Measurements from ENCODE around the gene MAGI3. TPM values are rescaled to one million over a fixed set of nuclear protein-coding genes. Genes with fewer than 3 reads are reported as not detected.
A peak's percentile ranks its signal among the peaks of the same experiment; 100 is the strongest.
"Not testable (repeated sequence)": the region's sequence is repeated elsewhere in the genome, so short reads cannot be mapped to it uniquely, and the experiment has no call there.

MAGI3 gene
- total RNA-seq, 1 experiment from 2014 or later = 20.8 TPM

- DNase-seq (ENCODE audit: low spot score) = not testable (repeated sequence)
Observed at GRCh38 chr1:113575744-113576260, 185.5 kb downstream of the MAGI3 start.

DNA sequence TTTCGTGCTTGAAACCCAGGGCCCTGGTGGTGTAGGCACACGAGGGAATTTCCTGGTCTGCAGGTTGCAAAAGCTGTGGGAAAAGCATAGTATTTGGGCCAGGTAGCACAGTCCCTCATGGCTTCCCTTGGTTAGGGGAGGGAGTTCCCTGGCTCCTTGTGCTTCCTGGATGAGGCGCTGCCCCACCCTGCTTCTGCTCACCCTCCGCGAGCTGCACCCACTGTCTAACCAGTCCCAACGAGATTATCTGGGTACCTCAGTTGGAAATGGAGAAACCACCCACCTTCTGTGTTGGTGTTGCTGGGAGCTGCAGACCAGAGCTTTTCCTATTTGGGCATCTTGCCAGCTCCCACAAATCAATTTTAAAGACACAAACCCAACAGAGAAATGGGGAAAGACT is 186.0 kb downstream of the MAGI3 start:
- DNase-seq (ENCODE audit: low spot score) = no peak

DNA sequence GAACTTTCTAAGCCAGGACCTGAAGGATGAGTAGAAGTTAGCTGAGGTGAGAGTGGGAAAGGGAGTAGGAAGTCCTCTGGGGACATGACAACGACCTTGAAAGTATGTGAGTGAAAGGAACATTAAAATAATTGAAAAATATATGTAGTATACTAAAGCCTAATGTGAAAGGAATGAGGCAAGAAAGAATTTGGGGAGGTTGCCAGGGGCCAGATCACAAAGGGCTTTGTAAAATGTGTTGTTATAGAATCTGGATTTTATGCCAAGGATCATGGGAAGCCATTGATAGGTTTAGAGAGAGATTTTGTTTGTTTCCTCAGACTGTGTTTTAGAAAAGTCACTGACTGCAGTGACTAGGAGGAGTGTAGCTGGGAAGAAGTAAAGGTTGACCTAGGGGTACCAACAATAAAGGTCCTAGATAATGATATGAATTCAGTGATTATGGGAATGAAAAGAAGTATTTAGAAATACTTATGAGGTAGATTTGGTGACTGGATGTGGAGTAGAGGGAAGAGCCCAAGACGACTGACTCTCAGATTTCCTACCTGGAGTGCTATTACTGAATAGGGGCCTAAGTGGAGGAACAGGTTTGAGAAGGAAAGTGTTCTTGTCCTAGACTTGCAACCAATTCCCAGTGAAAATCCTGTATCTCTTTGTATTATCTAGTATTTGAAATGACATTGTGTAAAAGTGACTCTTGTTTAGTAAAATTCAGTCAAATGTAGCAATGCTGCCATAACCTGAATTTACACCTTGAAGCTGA is 189.1 kb downstream of the MAGI3 start:
- DNase-seq (ENCODE audit: low spot score) = peak; percentile 13

GRCh38 chr1:113581323-113581722 is 191.0 kb downstream of the MAGI3 start:
- no peak for DNase-seq (ENCODE audit: low spot score)

GRCh38 chr1:113582084-113582483 is 191.8 kb downstream of the MAGI3 start:
- no peak for DNase-seq (ENCODE audit: low spot score)

- DNase-seq (ENCODE audit: low spot score) = no peak
Observed at GRCh38 chr1:113587475-113587874, 197.2 kb downstream of the MAGI3 start.

- DNase-seq (ENCODE audit: low spot score) = no peak
Observed at GRCh38 chr1:113592230-113592629, 201.9 kb downstream of the MAGI3 start.

DNA sequence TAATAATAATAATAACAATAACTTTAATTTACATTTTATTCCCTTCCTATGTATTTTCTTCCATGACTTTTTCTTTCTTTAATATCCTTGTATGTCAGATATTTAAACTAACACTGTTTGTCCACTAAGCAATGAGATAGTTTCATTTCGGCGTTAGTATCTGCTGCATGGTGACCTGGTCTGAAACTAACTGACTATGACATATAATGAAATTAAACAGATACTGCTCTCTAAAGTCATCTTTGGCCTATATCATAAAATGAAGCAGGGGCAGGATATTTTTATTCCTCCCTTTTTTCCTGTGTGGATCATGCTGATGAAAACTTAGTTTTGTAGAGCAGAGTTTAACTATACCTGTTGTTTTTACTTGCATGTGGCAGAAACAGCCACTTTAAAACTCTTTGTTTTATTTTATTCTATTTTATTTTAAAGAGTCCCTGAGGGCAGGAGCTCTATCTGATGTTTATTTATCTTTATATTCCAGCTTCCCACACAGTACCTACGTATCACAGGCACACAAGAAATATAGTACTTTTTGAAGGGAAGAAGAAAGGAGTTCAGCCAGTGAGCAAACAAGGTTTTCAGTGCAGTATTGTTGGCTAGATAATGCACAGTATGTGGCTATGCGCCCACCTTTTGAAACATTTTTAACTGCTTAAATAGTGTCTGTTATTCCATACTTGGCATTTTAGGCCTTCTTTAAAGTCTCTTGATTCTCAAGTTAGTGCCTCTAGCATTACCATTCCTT is 203.4 kb downstream of the MAGI3 start:
- DNase-seq (ENCODE audit: low spot score) = no peak

- not testable (repeated sequence) for DNase-seq (ENCODE audit: low spot score)
Observed at GRCh38 chr1:113604466-113604865, 214.2 kb downstream of the MAGI3 start.

DNA sequence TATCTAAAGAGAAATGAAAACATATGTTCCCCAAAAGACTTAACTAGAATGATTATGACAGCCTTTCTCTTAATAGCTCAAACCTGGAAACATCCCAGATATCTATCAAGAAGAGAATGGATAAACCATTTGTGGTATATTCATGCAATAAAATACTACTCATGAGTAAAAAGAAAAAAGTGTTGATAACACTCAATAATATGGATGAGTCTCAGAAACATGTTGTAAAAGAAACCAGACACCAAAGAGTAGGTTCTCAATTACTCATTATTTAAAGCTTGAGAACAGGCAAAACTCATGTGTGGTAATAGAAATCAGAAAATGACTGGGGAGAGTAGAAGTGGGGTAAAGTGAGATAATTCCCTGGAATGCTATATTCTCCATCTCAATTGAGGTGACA is 214.8 kb downstream of the MAGI3 start:
- DNase-seq (ENCODE audit: low spot score) = no peak

GRCh38 chr1:113608399-113608798 is 218.1 kb downstream of the MAGI3 start:
- no peak for DNase-seq (ENCODE audit: low spot score)

GRCh38 chr1:113610372-113610771 is 220.1 kb downstream of the MAGI3 start:
- DNase-seq (ENCODE audit: low spot score) = no peak

DNA sequence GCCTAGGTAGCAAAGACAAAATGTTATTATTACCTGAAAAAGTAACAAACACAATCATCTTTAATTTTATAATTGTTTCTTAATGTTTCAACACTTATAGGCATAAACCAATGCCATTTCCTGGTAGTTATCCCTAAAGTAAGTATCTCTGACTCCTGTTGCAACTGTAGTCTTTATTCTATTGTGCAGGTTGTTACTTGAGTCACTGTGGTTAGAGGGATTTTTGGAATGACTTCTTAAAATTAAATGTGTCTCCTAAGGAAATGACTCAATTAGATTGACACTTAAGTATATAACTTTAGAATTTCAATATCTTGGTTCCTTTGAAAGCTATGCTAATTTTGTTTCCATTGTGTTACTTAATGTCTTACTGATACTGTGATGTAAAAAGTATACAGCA is 225.1 kb downstream of the MAGI3 start:
- DNase-seq (ENCODE audit: low spot score) = no peak

GRCh38 chr1:113616156-113616555 is 225.8 kb downstream of the MAGI3 start:
- DNase-seq (ENCODE audit: low spot score) = no peak

- DNase-seq (ENCODE audit: low spot score) = no peak
Observed at GRCh38 chr1:113617438-113618141, 227.3 kb downstream of the MAGI3 start.

DNA sequence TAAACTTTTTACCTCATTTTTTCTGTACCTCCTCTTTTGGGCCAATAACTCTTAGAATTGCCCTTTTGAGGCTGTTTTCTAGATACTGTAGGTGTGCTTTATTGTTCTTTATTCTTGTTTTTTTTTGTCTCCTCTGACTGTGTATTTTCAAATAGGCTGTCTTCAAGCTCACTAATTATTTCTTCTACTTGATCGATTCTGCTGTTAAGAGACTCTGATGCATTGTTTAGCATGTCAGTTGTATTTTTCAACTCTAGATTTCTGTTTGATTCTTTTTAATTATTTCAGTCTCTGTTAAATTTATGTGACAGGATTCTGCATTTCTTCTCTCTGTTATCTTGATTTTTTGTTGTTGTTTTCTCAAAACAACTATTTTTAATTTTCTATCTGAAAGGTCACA is 238.7 kb downstream of the MAGI3 start:
- no peak for DNase-seq (ENCODE audit: low spot score)

DNA sequence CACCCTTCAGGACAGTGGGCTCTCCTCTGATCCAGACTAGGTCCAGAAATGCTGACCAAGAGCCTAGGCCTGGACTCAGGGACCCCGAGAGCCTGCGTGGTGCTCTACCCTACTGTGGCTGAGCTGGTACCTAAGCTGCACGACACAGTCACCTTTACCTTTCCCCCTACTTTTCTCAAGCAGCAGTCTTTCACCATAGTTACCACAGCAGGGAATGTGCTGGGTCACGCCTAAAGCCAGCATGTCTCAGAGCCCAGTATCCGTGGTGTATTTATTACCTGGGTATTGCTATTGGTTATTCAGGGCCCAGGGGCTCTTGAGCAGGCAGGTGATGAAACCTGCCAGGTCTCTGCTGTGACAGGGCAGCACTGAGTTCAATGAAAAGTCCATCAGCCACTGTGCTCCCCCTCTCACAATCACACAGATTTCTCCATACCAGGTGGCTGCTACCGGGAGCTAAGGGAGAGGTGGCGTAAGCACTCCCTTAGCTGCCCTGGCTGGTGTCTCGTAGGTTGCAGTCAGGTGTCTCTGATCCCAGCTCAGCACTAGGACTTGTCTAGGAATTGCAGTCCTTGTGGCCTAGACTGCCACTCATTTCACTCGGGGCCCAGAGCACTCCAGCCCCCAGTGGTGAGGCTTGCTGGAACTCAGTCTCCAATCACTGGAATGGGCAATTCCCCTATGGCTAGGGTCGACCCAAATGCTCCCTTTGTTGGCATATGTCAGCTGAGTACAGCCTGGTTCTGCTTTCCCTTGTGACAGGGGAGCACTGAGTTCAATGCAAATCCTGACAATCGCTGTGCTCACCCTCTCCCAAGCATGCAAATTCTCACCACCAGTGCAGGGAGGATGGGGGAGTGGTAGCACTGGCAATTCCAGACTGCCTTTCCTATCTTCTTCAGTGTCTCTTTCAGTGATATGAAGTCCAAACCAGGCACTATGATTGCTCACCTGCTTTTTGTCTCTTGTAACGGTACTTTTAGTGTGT is 240.3 kb downstream of the MAGI3 start:
- no peak for DNase-seq (ENCODE audit: low spot score)

DNA sequence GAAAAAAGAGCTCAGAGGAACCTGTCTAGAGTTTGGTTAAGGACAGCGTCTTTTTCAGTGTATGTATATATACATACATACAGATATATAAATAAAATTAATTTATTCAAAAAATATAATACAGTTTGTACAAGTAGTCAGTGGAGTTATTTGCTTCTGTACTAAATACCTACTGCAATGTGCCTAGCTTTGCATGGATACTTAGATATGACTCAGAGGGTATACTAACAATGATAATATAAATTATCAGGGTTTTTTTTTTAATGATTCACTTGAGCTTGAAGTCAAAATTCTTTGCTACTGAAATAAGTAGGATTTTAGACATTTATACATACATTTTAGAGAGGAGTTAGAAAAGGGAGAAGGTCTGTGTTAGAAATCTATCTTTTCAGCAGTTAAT is 251.1 kb downstream of the MAGI3 start:
- DNase-seq (ENCODE audit: low spot score) = no peak

DNA sequence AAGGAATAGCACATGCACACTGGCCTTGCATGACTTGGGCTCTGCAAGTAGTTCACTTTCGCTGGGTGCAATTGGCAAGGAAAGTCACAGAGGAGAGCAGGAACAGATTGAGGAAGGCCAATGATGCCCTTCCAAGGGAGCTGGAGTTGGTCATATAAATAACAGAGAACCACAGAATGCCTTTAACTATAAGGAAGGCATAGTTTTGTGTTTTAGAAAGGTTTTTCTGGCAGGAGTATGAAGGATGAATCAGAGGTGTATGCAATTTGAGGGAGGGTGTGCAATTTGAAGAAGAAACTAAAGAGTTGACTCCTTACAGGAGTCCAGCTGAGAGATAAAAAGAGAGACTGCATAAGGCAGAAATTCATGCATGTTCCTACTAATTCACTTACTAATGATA is 256.8 kb downstream of the MAGI3 start:
- DNase-seq (ENCODE audit: low spot score) = no peak

- DNase-seq (ENCODE audit: low spot score) = no peak
Observed at GRCh38 chr1:113648478-113648877, 258.2 kb downstream of the MAGI3 start.

- no peak for DNase-seq (ENCODE audit: low spot score)
Observed at GRCh38 chr1:113652771-113653170, 262.5 kb downstream of the MAGI3 start.
